Measurements from ENCODE around the gene SPIRE2. TPM values are rescaled to one million over a fixed set of nuclear protein-coding genes. Genes with fewer than 3 reads are reported as not detected.
"Not testable (repeated sequence)": the region's sequence is repeated elsewhere in the genome, so short reads cannot be mapped to it uniquely, and the experiment has no call there.

SPIRE2 gene
- total and polyA plus RNA-seq, 2 donors from 2014 or later, result 2.9 to 6.5 TPM

DNA sequence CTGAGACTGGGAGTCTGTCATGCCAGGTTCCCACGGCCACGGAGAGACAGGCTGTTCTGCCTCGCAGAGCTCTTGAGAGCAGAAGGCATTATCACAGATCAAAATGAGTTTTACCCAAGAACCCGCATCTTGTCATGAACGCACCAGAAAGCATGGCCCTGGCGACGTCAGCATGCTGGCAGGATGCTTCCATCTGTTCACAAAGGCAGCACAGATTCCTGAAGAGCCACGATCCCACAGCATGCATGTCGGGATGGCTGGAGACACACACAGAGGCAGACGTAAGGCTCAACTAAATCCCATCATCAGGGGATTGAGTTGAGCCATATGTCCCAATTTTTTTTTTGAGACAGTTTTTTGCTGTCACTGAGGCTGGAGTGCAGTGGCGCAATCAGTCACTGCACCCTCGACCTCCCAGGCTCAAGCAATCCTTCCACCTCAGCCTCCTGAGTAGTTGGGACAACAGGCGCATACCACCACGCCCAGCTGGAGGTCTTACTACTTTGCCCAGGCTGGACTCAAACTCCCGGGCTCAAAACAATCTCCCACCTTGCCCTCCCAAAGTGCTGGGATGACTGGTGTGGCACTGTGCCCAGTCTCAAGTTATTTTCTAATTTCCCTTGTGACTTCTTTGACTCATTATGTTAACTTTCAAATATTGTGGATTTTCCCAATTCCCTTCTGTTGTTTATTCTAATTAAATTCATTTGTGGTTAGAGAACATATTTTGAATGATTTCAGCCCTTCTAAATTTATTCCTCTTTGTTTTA is 23.0 kb upstream of the SPIRE2 start:
- intact Hi-C loops (cut with DNase I), result no loop called here
- no peak overlapping the region for H3K27ac ChIP-seq (ENCODE audit: low read depth in 2 of 2, low read length in 2 of 2)
- H3K36me3 ChIP-seq (ENCODE audit: control insufficient read depth in 2 of 3, insufficient read depth in 3 of 3, low read length in 3 of 3), result no peaks in the 10 kb centered on the region
- no peaks in the 10 kb centered on the region for H3K4me1 ChIP-seq (ENCODE audit: control insufficient read depth in 2 of 3, insufficient read depth in 2 of 3, low read depth in 1 of 3, low read length in 3 of 3)
- H3K27me3 ChIP-seq (ENCODE audit: control insufficient read depth, insufficient read depth, low read length), result no peaks in the 10 kb centered on the region
- TF ChIP-seq, protein P1, sequence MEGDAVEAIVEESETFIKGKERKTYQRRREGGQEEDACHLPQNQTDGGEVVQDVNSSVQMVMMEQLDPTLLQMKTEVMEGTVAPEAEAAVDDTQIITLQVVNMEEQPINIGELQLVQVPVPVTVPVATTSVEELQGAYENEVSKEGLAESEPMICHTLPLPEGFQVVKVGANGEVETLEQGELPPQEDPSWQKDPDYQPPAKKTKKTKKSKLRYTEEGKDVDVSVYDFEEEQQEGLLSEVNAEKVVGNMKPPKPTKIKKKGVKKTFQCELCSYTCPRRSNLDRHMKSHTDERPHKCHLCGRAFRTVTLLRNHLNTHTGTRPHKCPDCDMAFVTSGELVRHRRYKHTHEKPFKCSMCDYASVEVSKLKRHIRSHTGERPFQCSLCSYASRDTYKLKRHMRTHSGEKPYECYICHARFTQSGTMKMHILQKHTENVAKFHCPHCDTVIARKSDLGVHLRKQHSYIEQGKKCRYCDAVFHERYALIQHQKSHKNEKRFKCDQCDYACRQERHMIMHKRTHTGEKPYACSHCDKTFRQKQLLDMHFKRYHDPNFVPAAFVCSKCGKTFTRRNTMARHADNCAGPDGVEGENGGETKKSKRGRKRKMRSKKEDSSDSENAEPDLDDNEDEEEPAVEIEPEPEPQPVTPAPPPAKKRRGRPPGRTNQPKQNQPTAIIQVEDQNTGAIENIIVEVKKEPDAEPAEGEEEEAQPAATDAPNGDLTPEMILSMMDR (IDR thresholded peaks at IDR 0.05; ENCODE audit: borderline replicate concordance, extremely low read depth, insufficient read depth), result no peak
- no peaks in the 10 kb centered on the region for H3K9me3 ChIP-seq (ENCODE audit: control insufficient read depth in 2 of 3, insufficient read depth in 1 of 3, low read length in 3 of 3)
- no peak for FAIRE-seq
- H3K4me3 ChIP-seq (ENCODE audit: low read length in 3 of 3), result no peak overlapping the region
- H3K9ac ChIP-seq (ENCODE audit: low read length in 3 of 3), result no peak overlapping the region
- DNase-seq, result no peak

DNA sequence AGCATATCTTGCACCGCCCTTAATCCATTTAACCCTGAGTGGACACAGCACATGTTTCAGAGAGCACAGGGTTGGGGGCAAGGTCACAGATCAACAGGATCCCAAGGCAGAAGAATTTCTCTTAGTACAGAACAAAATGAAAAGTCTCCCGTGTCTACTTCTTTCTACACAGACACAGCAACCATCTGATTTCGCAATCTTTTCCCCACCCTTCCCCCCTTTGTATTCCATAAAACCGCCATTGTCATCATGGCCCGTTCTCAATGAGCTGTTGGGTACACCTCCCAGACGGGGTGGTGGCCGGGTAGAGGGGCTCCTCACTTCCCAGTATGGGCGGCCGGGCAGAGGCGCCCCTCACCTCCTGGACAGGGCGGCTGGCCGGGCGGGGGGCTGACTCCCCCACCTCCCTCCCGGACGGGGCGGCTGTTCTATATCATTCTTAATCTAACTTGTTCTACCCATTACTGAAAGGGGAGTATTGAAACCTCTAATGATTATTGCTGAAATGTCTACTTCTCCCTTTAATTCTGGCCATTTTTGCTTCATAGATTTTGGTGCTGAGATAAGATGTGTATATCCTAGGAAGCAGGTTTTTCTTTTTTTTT is 21.6 kb upstream of the SPIRE2 start:
- H3K9me3 ChIP-seq (ENCODE audit: control insufficient read depth in 2 of 3, insufficient read depth in 1 of 3, low read length in 3 of 3); H3K27ac ChIP-seq (ENCODE audit: low read depth in 2 of 2, low read length in 2 of 2); H3K4me1 ChIP-seq (ENCODE audit: control insufficient read depth in 2 of 3, insufficient read depth in 2 of 3, low read depth in 1 of 3, low read length in 3 of 3); DNase-seq; H3K36me3 ChIP-seq (ENCODE audit: control insufficient read depth in 2 of 3, insufficient read depth in 3 of 3, low read length in 3 of 3); intact Hi-C loops (cut with DNase I); H3K4me3 ChIP-seq (ENCODE audit: low read length in 3 of 3); H3K27me3 ChIP-seq (ENCODE audit: control insufficient read depth, insufficient read depth, low read length); H3K9ac ChIP-seq (ENCODE audit: low read length in 3 of 3); FAIRE-seq: not testable (repeated sequence)

DNA sequence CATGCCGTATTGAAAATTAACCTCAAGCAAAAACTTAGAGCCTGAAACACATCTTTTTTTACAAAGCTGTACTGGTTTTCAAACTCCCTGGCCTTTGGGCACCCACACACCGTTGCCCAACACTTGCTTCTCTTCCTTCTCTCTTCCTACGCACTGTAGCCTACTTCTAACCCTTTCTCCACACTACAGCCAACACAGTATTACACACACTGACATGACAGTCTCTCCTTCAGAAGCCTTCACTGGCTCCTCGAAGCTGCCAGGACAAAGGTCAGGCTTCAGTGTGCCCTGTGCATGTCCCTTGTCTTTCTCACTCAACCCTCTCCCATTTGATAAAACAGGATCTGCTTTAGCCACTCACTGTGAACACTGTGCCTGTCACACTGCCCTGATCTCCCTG is 19.8 kb upstream of the SPIRE2 start:
- H3K36me3 ChIP-seq (ENCODE audit: control insufficient read depth in 2 of 3, insufficient read depth in 3 of 3, low read length in 3 of 3), result no peaks in the 10 kb centered on the region
- no peaks in the 10 kb centered on the region for H3K27me3 ChIP-seq (ENCODE audit: control insufficient read depth, insufficient read depth, low read length)
- H3K9me3 ChIP-seq (ENCODE audit: control insufficient read depth in 2 of 3, insufficient read depth in 1 of 3, low read length in 3 of 3), result no peaks in the 10 kb centered on the region
- intact Hi-C loops (cut with DNase I), result no loop called here
- H3K4me1 ChIP-seq (ENCODE audit: control insufficient read depth in 2 of 3, insufficient read depth in 2 of 3, low read depth in 1 of 3, low read length in 3 of 3), result no peaks in the 10 kb centered on the region
- FAIRE-seq, result no peak
- no peak overlapping the region for H3K27ac ChIP-seq (ENCODE audit: low read depth in 2 of 2, low read length in 2 of 2)
- DNase-seq, result no peak
- H3K4me3 ChIP-seq (ENCODE audit: low read length in 3 of 3), result no peak overlapping the region
- H3K9ac ChIP-seq (ENCODE audit: low read length in 3 of 3), result no peak overlapping the region
- TF ChIP-seq, protein P1 (IDR thresholded peaks at IDR 0.05; ENCODE audit: borderline replicate concordance, extremely low read depth, insufficient read depth), result no peak

DNA sequence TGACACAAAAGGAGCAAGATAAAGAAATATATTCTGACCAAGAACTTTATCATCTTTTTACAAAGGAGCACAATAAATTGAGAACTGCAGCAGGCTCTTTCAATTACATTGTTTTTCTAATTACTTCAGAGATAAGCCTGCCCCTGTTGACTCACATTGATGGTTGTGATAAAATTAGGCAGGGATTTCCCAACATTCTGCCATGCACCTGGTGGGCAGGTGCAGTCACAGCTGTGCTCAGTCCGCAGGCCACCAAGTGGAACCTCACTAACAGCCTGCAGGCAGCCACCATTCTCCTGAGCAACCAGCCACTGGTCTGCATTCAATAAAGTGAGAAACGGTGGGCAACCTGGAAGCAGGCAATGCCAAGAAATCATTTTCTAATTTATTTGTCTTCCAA is 17.0 kb upstream of the SPIRE2 start:
- no peak overlapping the region for H3K9ac ChIP-seq (ENCODE audit: low read length in 3 of 3)
- H3K27ac ChIP-seq (ENCODE audit: low read depth in 2 of 2, low read length in 2 of 2), result no peak overlapping the region
- TF ChIP-seq, protein P1 (IDR thresholded peaks at IDR 0.05; ENCODE audit: borderline replicate concordance, extremely low read depth, insufficient read depth), result no peak
- DNase-seq (no peak), FAIRE-seq (no peak)
- H3K4me3 ChIP-seq (ENCODE audit: low read length in 3 of 3), result no peak overlapping the region
- H3K27me3 ChIP-seq (ENCODE audit: control insufficient read depth, insufficient read depth, low read length), result no peaks in the 10 kb centered on the region
- no peaks in the 10 kb centered on the region for H3K9me3 ChIP-seq (ENCODE audit: control insufficient read depth in 2 of 3, insufficient read depth in 1 of 3, low read length in 3 of 3)
- no peaks in the 10 kb centered on the region for H3K4me1 ChIP-seq (ENCODE audit: control insufficient read depth in 2 of 3, insufficient read depth in 2 of 3, low read depth in 1 of 3, low read length in 3 of 3)
- H3K36me3 ChIP-seq (ENCODE audit: control insufficient read depth in 2 of 3, insufficient read depth in 3 of 3, low read length in 3 of 3), result no peaks in the 10 kb centered on the region
- intact Hi-C loops (cut with DNase I), result no loop called here

Data from kidney (tissue), 14 donors.